GM13977 (cell line): ENCODE results near the gene EIF2B2.

Experiments
- DNase-seq: peaks from one replicate; pipeline ENCODE4 v3.0.0; 2012; ENCODE audit warnings: low spot score
- CTCF ChIP-seq: IDR thresholded peaks from 2 replicates; pipeline ENCODE4 v1.5.1; 2012; ENCODE audit warnings: mild to moderate bottlenecking, control low read depth; ENCODE audit not compliant: insufficient read depth; ENCODE audit errors: extremely low read depth, missing control alignments
- in situ Hi-C: fragments of 300-500 bp; cut with MboI; formaldehyde crosslinking; loops from one replicate; pipeline ENCODE4 v1.12.0; 2022; ENCODE audit warnings: low sequenced_read_pairs, low pct_unique_long_range_greater_than_20kb, mixed read lengths, inconsistent platforms; ENCODE audit not compliant: unreplicated experiment

EIF2B2 gene

GRCh38 chr14:75002392-75003249 is at the start of gene EIF2B2:
Gene EIF2B2, plus strand, starts transcription at chr14:75002921. Its CDS starts 70 bp downstream, at chr14:75002991.
- no peak for TF ChIP-seq CTCF
- in situ Hi-C loops: no loop called here
- peak; percentile 95 for DNase-seq

GRCh38 chr14:74953686-74954085 is 49.0 kb upstream of the EIF2B2 start:
- no peak for DNase-seq
- in situ Hi-C loops: no loop called here
- TF ChIP-seq CTCF: no peak

GRCh38 chr14:74954232-74954946 is 48.3 kb upstream of the EIF2B2 start:
- no peak for DNase-seq
- in situ Hi-C loops: no loop called here
- no peak for TF ChIP-seq CTCF

- in situ Hi-C loops: no loop called here
- DNase-seq: no peak
- TF ChIP-seq CTCF: no peak
Observed at GRCh38 chr14:74954947-74955228, 47.8 kb upstream of the EIF2B2 start.

- no peak for TF ChIP-seq CTCF
- in situ Hi-C loops: no loop called here
- peak; percentile 64 for DNase-seq
Observed at GRCh38 chr14:74955229-74956026, 47.3 kb upstream of the EIF2B2 start, which contains the start of gene PGF. Gene PGF, minus strand, starts transcription at chr14:74955597. Its CDS starts 355 bp downstream, at chr14:74955242.

GRCh38 chr14:74956027-74956279 is 46.8 kb upstream of the EIF2B2 start:
- in situ Hi-C loops: no loop called here
- DNase-seq: no peak
- no peak for TF ChIP-seq CTCF
